Upper lobe of left lung (tissue), 6 donors: ENCODE data around the gene E2F1. TPM values are rescaled to one million over a fixed set of nuclear protein-coding genes. Genes with fewer than 3 reads are reported as not detected.

Experiments used
- ATAC-seq, 2 donors: fragments of 200-7000 bp; cut with Tn5 transposase; one replicate each; pipeline ENCODE4 v1.9.1; 2022; ENCODE audit warnings: mild to moderate bottlenecking in 2 of 2, moderate library complexity in 2 of 2; ENCODE audit not compliant: low FRiP score in 2 of 2
- DNase-seq, 2 donors: peaks; one replicate each; pipeline ENCODE4 v3.0.0-alpha.2; 2019 to 2020
- H3K27ac ChIP-seq, 4 donors: fragments of 200-600 bp; sonication (generic); one replicate each; pipeline ENCODE4 v1.5.1; 2016 to 2019
- H3K27me3 ChIP-seq, 4 donors: fragments of 200-600 bp; sonication (generic); one replicate each; pipeline ENCODE4 v1.5.1; 2017 to 2019
- H3K36me3 ChIP-seq, 4 donors: fragments of 200-600 bp; sonication (generic); one replicate each; pipeline ENCODE4 v1.5.1; 2016 to 2019
- H3K4me1 ChIP-seq, 4 donors: fragments of 200-600 bp; sonication (generic); one replicate each; pipeline ENCODE4 v1.5.1; 2018 to 2019
- H3K4me3 ChIP-seq, 4 donors: fragments of 200-600 bp; sonication (generic); one replicate each; pipeline ENCODE4 v1.5.1; 2017 to 2019; ENCODE audit warnings: mild to moderate bottlenecking in 2 of 4, moderate library complexity in 1 of 4
- H3K9me3 ChIP-seq, 4 donors: fragments of 200-600 bp; sonication (generic); one replicate each; pipeline ENCODE4 v1.5.1; 2018 to 2019
- CTCF ChIP-seq, 6 experiments: fragments of 450-650 bp in 4 of 6; fragments of 200-600 bp in 2 of 6; sonication (generic) in 2 of 6; IDR thresholded peaks; one replicate each; pipeline ENCODE4 v1.5.1; 2016 to 2019; ENCODE audit warnings: antibody characterized with exemption in 6 of 6
- EP300 ChIP-seq, 4 donors: sonication (generic); formaldehyde crosslinking; IDR thresholded peaks; one replicate each; pipeline ENCODE4 v1.5.1; 2017; ENCODE audit warnings: antibody characterized with exemption in 4 of 4, control low read depth in 2 of 4
- POLR2A ChIP-seq, 4 donors: fragments of 450-650 bp; IDR thresholded peaks; one replicate each; pipeline ENCODE4 v1.5.1; 2016 to 2017; ENCODE audit warnings: antibody characterized with exemption in 4 of 4, mild to moderate bottlenecking in 2 of 4
- POLR2AphosphoS5 ChIP-seq, 2 donors: sonication (generic); formaldehyde crosslinking; IDR thresholded peaks; one replicate each; pipeline ENCODE4 v1.5.1; 2017; ENCODE audit warnings: antibody characterized with exemption in 2 of 2
- WGBS, 2 donors: methylation state at CpG; one replicate each; pipeline ENCODE4 v1.1.5; 2017 to 2018; 5-methylcytosine and 5-hydroxymethylcytosine counted together
- total RNA-seq, 6 donors: library from RNA; depleted of rRNA in 4 of 6; stranded (reverse); fragments of >200 nt in 4 of 6; gene quantifications; one replicate each; pipeline versions ENCODE4 v1.1.0 to v1.2.1, GENCODE V29; 2016 to 2021
- donor health status: DM: no; HTN: no; CAD: no; lungs with moderate emphysema.
- donor health status: DM: no; HTN: yes; CAD: no; lungs with severe emphysema.

The E2F1 gene
- total RNA-seq, 6 donors from 2014 or later, result 5.5 to 12.9 (median 6.8) TPM

- TF ChIP-seq POLR2AphosphoS5 (IDR thresholded peaks at IDR 0.05) (no peak), POLR2A (IDR thresholded peaks at IDR 0.05) (no peak)
- Histone ChIP-seq H3K9me3 (no peaks in the 10 kb centered on the region), H3K27ac (peak overlapping the region in 1 of 4 donors; percentile 91), H3K4me1 (peaks cover 29 to 63% (median 58%) of the 10 kb centered on the region in 4 donors), H3K4me3 (peak overlapping the region in 2 of 4 donors; percentile 83 to 87), H3K27me3 (no peaks in the 10 kb centered on the region), H3K36me3 (no peaks in the 10 kb centered on the region)
- no peak for ATAC-seq
- no peak for DNase-seq
- WGBS, 2 donors, result 78% methylated on average over 7 to 8 of the region's 8 CpGs
Observed at GRCh38 chr20:33671573-33672288, 14.5 kb downstream of the E2F1 start.

- no peaks in the 10 kb centered on the region for H3K27me3 ChIP-seq
- WGBS, 2 donors, result 80 to 94% methylated on average over 6 of the region's 6 CpGs
- TF ChIP-seq POLR2AphosphoS5 (IDR thresholded peaks at IDR 0.05) (no peak), POLR2A (IDR thresholded peaks at IDR 0.05) (no peak), CTCF (IDR thresholded peaks at IDR 0.05) (no peak), EP300 (IDR thresholded peaks at IDR 0.05) (no peak)
- H3K9me3 ChIP-seq, result no peaks in the 10 kb centered on the region
- no peak for ATAC-seq
- H3K4me1 ChIP-seq, result peaks cover 34 to 66% (median 60%) of the 10 kb centered on the region in 4 donors
- DNase-seq, result no peak
- no peak overlapping the region for H3K4me3 ChIP-seq
- H3K36me3 ChIP-seq, result no peaks in the 10 kb centered on the region
- H3K27ac ChIP-seq, result no peak overlapping the region
Observed at GRCh38 chr20:33670715-33671499, 15.3 kb downstream of the E2F1 start.

- Histone ChIP-seq H3K27ac (no peak overlapping the region), H3K4me3 (no peak overlapping the region), H3K36me3 (no peaks in the 10 kb centered on the region), H3K27me3 (no peaks in the 10 kb centered on the region), H3K9me3 (no peaks in the 10 kb centered on the region), H3K4me1 (peaks cover 28 to 64% (median 54%) of the 10 kb centered on the region in 4 donors)
- TF ChIP-seq CTCF (IDR thresholded peaks at IDR 0.05), result no peak
- TF ChIP-seq EP300 (IDR thresholded peaks at IDR 0.05), result no peak
- no peak for TF ChIP-seq POLR2AphosphoS5 (IDR thresholded peaks at IDR 0.05)
- TF ChIP-seq POLR2A (IDR thresholded peaks at IDR 0.05), result no peak
- DNase-seq, result peak in 1 of 2 donors; percentile 59
- 86 to 93% methylated on average over 13 of the region's 13 CpGs for WGBS, 2 donors
- ATAC-seq, result no peak
Observed at GRCh38 chr20:33669873-33670640, 16.1 kb downstream of the E2F1 start.

- Histone ChIP-seq H3K27me3 (no peaks in the 10 kb centered on the region), H3K4me1 (peaks cover 30 to 64% (median 53%) of the 10 kb centered on the region in 4 donors), H3K36me3 (no peaks in the 10 kb centered on the region), H3K9me3 (no peaks in the 10 kb centered on the region), H3K27ac (no peak overlapping the region), H3K4me3 (no peak overlapping the region)
- TF ChIP-seq CTCF (IDR thresholded peaks at IDR 0.05), result no peak
- WGBS, 2 donors, result 70 to 95% methylated on average over 2 to 5 of the region's 5 CpGs
- ATAC-seq (no peak), DNase-seq (no peak)
Observed at GRCh38 chr20:33669224-33669623, 17.0 kb downstream of the E2F1 start.
